Astrocyte of the spinal cord (primary cell): ENCODE results near the gene TREML4.

Experiments
- DNase-seq: peaks from one replicate; pipeline ENCODE4 v3.0.0; 2011; ENCODE audit warnings: low read depth, low spot score
- H3K4me3 ChIP-seq: 2 replicates; pipeline ENCODE4 v1.5.1; 2011; ENCODE audit warnings: low read depth, mild to moderate bottlenecking, low read length, moderate library complexity
- CTCF ChIP-seq: IDR thresholded peaks from 2 replicates; pipeline ENCODE4 v1.5.1; 2012; ENCODE audit warnings: low read depth, mild to moderate bottlenecking, low read length, inconsistent platforms
- in situ Hi-C: cut with HindIII; loops from 2 replicates; pipeline ENCODE4 v1.10.0; 2017; ENCODE audit warnings: low sequenced_read_pairs

TREML4 gene

GRCh38 chr6:41222045-41222444 is 6.1 kb upstream of the TREML4 start:
- no peak for DNase-seq
- no peak overlapping the region for H3K4me3 ChIP-seq
- TF ChIP-seq CTCF, result no peak
- in situ Hi-C loops, result no loop called here

- DNase-seq, result no peak
Measured at GRCh38 chr6:41222513-41222912, 5.6 kb upstream of the TREML4 start.

GRCh38 chr6:41224800-41225199 is 3.3 kb upstream of the TREML4 start:
- no peak for DNase-seq
- TF ChIP-seq CTCF, result no peak
- no peak overlapping the region for H3K4me3 ChIP-seq
- in situ Hi-C loops, result no loop called here

More at GRCh38 chr6:41222513-41222912, 5.6 kb upstream of the TREML4 start:
- no peak for TF ChIP-seq CTCF
- in situ Hi-C loops, result no loop called here
- no peak overlapping the region for H3K4me3 ChIP-seq

GRCh38 chr6:41226752-41227151 is 1.4 kb upstream of the TREML4 start:
- TF ChIP-seq CTCF, result no peak
- no peak for DNase-seq
- in situ Hi-C loops, result no loop called here
- H3K4me3 ChIP-seq, result no peak overlapping the region

- no peak for TF ChIP-seq CTCF
- no peak for DNase-seq
- in situ Hi-C loops, result no loop called here
- H3K4me3 ChIP-seq, result no peak overlapping the region
Measured at GRCh38 chr6:41228616-41229015, 467 bp downstream of the TREML4 start.

- DNase-seq, result no peak
- no peak overlapping the region for H3K4me3 ChIP-seq
- no peak for TF ChIP-seq CTCF
- in situ Hi-C loops, result no loop called here
Measured at GRCh38 chr6:41229721-41230120, 1.6 kb downstream of the TREML4 start.

GRCh38 chr6:41231246-41231645 is 3.1 kb downstream of the TREML4 start:
- no peak for DNase-seq
- TF ChIP-seq CTCF, result no peak
- H3K4me3 ChIP-seq, result no peak overlapping the region
- in situ Hi-C loops, result no loop called here
